Islet of Langerhans (tissue), 1 donor: ENCODE results near the gene CPLANE2.

Experiments
- FAIRE-seq: peaks from one replicate; lab custom pipeline; 2011; peaks lifted over from hg19 to GRCh38; lab: Jason Lieb, UNC

The CPLANE2 gene

DNA sequence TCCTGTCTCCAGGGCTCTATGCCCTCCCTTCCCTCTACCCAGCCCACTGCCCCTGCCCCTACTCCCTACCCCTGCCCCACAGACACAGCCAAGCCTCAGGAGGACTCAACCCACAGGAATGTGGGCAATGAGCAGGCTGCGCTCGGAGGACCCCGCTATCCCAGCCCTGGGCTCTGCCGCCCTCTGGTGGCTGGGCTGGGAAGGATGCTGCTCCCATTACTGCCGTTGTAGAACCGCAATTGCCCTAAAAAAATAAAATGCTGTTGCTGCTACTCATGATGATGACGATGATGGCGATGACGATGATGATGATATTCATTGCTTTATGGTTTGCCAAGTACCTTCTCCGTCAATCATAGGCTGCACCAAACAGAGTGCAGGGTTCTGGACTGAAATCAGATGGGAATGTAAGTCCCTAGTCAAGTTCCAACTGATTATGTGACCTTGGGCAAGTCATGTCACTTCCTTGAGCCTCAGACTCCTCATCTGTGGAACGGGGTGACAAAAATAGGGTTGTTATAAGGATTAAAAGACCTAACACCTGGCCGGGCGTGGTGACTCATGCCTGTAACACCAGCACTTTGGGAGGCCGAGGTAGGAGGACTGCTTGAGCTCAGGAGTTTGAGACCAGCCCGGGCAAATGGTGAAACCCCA is 49.1 kb downstream of the CPLANE2 start:
- FAIRE-seq, result peak; percentile 51

DNA sequence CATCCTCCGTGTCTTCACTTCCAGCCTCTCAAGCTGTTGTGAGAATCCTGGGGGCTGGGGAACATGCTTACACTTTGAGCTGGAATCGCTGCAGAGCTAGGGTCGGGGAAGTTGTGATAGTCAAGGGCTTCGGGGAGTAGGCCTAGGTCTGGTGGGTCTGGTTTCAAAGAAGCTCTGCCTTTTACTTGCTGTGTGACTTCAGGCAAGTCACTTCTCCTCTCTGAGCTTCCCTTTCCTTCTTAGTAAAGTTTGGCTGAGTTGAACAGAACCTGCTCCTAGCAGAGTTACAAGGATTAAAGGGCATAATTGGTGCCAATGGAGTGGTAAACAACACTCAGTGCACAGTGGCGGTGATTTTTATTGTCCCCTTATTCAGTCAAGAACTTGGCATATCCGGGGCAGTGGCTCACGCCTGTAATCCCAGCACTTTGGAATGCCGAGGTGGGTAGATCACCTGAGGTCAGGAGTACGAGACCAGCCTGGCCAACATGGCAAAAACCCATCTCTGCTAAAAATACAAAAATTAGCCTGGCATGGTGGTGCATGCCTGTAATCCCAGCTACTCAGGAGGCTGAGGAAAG is 50.2 kb downstream of the CPLANE2 start:
- no peak for FAIRE-seq

DNA sequence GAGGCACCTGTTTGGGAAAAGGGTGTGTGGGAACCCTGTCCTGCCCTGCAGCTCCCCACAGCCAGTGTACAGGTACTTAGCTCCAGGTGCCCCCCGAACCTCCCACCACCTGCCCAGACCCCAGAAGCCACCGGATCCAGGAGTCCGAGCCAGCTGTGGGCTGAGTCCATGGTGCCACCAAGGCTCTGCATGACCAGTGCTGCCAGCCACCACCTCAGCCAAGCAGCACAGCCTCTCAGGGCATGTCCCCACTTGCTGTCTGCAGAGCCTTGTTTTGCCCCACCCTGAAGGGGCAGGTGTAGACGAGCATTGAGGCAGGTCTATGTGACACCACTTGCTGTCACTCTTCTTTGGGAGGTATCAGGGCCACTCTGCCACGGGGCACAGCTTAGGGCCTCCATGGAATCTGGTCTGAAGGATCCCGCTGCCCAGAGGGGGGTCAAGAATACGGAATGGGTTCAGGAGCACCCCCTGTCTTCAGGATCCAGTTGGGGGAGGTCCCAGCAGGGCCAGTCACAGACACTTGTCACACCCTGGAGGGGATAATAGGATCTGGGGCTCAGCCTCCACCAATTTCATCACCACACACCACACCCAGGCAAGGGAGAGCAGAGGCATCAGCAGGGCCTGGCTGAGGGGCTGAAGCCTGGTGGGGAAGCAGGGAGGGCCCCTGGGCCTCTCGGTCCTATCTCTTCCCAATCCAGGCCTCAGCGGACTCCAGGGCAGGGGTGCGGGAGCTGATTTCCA is 52.3 kb downstream of the CPLANE2 start:
- FAIRE-seq, result no peak

DNA sequence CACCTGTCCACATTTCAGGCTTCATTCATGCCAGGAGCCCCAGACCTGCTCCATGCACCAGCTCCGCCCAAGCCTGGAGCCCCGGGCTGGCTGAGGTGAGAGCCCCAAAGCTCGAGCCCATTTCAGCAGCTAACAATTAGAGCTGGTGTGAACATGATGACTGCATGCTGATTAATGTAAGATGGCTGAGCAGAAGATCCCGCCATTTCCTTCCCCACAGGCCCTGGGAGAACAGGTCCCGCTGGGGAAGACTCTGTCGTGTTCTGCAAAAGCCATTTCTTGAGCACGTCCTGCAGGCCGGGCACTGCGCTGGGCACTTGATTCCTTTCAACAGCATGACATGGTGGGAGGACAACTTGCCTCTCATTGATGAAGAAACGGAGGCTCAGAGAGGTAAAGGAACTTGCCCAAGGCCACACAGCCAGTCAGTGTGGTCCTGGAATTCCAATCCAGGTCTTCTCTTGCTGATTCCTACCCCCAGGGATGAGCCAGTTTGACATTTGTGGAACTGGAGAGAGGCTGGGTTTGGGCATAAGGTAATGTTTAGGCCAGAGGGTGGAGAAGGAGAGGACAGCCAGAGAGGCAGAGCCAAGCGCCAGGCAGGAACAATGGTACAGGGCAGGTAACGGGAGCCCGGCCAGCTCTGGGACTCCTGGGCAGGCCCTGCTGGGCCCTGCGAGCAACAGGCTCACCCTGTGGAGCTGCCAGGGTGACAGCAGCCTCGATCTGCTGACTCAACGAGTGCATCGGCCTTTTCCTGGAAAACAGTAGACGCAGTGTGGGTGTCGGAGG is 53.0 kb downstream of the CPLANE2 start:
- no peak for FAIRE-seq

DNA sequence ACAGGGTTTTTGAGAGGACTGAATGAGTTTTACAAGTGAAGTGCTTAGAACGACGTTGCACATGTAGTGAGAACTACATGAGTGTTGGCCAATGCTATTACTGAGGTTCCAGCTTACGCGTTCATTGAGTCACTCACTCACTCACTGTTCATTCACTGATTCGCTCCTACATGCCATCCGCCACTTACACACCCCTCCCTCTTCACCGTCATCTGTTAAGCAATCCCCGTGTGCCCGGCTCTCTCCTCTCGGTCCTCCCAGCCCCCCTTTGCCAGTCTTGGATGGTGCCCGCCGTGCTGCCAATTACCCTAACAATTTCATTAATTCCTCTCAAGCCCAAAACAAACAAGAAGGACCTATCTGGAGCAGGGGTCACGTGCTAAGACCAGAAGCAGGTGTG is 53.8 kb downstream of the CPLANE2 start:
- FAIRE-seq, result no peak

DNA sequence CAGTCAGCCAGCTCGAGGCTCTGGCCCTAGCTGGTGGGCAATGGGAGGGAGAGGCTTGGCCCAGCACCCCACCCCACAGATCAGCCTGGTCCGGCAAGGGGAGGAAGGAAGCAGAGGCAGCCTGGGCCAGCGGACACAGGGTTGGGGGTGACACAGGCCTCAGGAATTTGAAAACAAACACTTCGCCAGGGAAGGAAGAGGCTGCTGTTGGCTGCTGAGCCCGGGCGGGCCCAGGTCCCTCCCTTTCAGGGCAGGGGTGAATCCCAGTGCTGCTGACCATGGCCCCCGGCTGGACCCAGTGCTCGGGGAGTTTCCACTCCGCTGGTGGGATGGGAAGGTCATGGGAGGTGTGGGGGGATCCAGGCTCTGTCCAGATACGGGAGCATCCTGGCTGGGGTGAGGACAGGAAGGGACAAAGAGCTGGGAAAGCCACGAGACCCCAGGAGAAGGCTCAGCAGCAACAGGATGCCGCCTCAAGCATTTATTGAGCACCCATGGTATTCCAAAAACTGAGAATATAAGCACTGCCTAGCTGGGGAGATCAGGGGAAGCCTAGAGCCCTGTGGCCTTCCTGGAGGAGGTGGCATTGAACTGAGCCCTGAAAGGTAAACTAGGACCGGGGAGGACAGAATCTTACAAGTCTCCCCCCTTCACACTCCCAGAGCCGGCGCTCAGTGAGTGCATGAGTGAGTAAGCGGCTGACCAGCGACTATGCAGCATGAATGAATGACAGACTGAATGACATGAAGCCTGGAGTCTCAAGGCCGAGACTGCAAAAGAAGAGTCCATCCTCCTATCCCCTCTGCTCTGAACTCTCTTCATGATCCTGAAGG is 54.9 kb downstream of the CPLANE2 start:
- no peak for FAIRE-seq
